HG02943 (cell line): ENCODE data around the gene LRRC17.

ENCODE experiments used
- ATAC-seq: cut with Tn5 transposase; IDR thresholded peaks from one replicate; pipeline ENCODE4 v1.9.1; 2021; ENCODE audit warnings: mild to moderate bottlenecking, low read depth, moderate library complexity; ENCODE audit not compliant: unreplicated experiment

Gene LRRC17, protein sequence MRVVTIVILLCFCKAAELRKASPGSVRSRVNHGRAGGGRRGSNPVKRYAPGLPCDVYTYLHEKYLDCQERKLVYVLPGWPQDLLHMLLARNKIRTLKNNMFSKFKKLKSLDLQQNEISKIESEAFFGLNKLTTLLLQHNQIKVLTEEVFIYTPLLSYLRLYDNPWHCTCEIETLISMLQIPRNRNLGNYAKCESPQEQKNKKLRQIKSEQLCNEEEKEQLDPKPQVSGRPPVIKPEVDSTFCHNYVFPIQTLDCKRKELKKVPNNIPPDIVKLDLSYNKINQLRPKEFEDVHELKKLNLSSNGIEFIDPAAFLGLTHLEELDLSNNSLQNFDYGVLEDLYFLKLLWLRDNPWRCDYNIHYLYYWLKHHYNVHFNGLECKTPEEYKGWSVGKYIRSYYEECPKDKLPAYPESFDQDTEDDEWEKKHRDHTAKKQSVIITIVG

DNA sequence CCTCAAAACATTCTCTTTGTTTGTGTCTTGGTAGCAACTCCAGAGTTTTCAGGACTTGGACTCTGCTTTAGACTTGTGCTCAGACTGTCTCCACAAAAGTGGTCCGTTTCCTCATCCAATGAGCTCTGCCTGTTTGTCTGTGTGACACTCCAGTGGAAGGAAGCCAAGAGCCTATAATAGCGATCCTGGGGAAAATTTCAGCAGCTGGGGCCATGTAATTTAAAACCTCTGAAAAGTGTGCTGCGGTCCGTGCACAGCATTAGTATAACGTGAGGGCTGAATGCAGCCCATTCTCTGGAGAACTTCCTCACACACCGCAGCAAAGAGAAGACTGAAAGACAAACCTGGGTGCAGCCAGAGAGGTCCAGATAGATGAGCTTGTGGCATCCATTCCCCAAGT lies at the start of gene LRRC17:
LRRC17 (plus strand) TSS at position 259 of the 400 bp plus-strand sequence. CDS start 20,914 bp downstream, outside the sequence.
- no peak for ATAC-seq

DNA sequence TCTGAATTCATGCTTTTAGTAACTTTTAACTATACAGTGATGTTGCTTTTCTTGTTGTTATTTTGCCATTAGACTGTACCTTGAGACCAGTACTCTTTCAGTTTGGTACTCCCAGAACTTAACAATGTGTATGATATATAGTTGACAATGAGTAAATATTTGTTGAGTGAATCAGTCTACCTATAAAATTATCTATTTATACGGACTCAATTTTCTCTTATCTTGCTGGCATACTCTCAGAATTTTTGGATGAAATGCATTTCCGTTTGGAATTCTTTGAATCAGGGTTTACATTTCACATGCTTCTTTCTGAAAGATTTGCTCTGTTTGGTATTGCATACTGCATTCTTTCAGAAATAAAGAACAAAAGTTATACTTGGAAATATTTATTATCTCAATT lies 47.8 kb upstream of the LRRC17 start:
- no peak for ATAC-seq

DNA sequence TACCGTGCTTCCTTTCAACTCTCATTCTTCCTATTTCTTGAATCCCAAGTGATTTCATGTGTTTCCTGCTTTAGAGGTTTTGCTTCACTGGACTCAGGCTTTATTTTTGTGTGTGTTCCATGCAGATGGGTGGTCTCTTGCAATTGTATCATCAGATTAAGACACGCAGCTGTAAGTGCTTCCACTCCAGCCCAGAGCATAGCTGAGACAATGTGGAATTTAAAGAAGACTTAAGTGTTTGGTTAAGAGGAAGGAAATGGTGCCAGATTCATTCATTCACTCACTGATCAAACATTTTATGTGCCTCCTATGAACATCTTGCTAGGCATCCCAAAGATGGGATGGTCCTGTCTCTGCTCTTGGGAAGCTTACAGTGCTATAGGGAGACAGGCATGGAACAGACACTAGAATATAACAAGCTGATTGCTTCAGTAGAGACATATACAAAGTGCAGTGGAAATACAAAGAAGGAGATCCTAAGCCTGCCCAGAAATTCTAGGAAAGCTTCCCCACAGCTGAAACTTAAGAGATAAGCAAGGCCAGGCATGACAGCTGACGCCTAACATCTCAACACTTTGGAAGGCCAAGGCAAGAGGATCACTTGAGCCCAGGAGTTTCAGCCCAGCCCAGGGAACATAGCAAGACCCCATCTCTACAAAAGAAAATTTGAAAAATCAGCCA lies 46.1 kb upstream of the LRRC17 start:
- no peak for ATAC-seq

DNA sequence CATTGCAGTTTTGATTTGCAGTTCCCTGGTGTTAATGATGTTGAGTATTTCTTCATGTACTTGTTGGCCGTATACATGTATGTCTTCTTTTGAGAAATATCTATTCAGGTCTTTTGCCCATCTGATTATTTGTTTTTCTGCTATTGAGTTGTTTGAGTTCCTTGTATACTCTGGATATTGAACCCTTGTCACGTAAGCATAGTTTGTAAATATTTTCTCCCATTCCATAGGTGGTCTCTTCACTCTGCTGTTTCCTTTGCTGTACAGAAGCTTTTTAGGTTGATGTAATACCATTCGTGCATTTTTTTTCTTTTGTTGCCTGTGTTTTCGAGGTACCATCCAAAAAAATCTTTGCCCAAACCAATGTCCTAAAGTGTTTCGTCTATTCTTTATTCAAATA lies 43.6 kb upstream of the LRRC17 start:
- ATAC-seq, result no peak

DNA sequence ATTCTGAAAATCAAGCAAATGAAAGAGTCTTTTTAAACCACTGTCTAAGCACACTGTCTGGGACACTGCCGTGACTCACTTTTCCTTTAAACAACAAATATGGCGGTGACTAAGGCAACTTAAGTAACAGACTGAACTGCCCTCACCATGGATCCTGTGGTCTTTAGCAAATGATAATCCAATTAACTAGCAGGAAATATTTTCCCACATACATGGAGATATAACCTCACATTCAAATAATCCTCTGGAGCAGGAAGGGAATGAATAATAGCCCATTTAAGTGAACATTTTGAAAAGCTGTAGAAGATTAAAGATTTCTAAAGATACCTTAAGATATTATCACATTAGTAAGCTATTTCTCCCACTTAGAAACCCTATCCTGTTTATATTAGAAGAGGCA lies 40.3 kb upstream of the LRRC17 start:
- no peak for ATAC-seq

DNA sequence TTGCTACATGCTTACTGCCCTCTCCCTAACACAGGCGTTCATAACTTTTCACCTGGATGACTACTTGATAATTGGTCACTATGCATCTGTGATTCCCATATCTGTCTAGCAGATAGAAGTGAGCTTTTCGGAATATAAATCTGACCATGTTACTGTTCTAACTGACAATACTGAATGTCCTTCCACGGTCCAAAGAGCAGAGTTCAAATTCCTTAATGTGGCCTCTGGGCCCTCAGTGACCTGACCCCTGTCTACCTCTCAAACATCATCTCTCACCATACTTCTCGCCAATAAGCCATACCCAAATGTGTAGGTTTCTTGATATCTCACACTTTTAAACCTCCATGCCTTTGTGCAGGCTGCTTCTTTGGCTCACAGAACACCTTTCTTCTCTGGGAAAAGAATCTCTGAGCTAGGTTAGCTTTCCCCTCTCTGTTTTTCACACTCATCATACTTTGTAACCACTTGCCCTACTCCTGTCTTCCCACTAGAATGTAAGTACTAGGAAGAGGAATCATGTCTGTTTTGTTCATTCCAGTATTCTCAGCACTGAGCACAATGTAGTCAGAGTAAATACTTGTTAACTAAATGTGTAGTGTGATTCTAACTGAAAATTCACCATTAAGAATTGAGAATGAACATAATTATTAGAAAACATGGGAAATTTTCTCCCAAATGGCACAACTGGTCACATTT lies 39.2 kb upstream of the LRRC17 start:
- peak; percentile 38 for ATAC-seq

DNA sequence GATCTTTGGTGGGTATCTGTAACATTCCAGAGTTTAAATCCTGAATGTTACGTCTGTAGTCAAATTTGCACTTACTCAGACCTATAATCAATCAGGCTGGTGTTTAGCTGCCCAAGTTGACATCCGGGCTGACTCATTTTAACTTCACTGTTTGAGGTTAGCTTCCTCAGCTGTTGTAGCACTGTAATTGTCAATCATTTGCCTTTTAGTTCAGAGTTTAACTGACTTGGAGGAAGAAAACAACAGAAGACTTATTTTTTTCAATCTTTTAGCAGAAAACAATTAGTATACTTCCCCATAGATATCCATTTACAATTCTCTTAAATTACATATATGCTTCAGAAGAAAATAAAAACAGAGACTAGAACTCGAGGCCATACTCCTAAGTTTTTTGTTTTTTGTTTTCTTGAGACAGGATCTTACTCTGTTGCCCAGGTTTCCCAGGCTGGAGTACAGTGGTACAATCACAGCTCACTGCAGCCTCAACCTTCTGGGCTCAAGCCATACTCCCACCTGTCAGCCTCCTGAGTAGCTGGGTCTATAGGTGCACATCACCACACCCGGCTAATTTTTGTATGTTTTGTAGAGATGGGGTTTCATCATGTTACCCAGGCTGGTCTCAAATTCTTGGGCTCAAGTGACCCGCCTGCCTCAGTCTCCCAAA lies 38.5 kb upstream of the LRRC17 start:
- peak; percentile 98 for ATAC-seq

DNA sequence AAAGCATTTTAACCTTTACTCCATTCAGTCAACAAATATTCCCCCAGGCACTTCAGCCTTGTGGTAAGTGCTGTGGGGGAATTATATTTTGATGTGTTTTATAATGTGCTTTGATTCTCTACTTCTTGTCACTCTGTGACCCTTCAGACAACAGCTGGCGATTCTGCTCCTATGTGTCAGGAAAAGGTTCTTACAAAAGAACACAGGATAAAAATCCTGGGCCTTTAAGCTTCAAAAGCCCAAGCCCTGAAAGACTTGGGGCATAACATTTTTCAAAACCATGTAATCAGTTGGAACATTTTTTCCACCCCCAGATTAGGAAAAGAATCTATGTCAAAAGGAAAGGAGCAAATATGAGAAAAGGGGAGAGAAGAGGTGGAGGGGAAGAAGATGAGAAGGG lies 37.8 kb upstream of the LRRC17 start:
- ATAC-seq, result no peak

DNA sequence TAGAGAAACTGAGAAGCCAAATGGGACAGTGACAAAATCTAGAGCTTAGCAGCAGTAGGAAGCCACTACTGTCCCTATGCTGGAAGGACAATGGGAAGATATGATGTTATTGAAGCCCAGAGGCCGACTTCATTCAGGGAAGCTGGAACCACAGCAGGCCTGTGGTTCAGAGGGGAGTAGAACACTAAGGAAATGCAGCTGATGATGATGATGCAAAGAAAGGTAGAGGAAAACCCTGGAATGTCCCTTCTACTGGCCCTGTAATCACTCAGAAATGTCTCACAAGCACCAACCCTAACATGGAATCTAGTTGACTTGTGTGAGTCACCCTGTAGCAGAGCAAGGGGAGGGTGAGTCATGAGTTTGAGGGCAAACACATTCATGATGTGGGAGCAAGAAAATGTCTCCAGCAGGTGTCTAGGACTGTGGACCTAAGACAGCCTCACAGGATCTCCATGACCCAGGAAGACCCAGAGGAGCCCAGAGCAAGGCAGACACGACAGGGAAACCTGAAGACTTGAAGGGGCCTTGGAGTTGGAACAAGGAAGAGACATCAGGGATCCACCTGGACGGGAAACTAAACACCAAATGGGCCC lies 37.0 kb upstream of the LRRC17 start:
- no peak for ATAC-seq

DNA sequence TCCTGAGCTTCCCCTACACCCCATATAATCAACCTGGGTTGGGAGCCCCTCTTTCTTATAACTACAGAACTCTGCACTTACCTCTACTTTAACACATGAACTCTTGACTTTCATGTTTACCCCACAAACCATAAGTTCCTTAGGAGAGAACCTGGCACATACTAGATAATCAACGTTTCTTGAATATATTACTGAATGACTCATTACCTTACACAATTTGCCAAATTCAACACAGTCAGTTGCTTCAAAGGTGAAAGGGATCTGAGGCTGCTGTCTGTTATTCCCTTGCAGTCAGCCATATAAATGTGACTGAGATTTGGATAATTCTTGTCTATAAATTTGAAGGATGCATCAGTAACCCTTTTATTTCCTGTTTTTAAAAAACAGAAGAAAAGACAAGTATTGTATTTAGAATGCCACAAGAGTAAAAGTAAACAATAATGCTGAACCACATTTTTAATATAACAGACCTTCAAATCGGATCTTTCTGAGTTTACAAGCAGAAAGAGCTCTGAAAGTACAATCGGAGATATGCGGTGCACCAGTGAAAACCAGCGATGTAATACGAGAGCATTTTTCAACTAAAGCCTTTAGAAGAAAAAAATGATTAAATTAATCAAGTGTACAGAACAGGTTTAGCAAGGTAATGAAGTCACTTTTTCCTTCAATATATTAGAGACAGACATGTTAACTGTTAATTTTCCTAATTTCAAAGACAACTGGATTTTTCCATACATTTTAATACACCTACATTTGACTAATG lies 29.5 kb upstream of the LRRC17 start:
- no peak for ATAC-seq

DNA sequence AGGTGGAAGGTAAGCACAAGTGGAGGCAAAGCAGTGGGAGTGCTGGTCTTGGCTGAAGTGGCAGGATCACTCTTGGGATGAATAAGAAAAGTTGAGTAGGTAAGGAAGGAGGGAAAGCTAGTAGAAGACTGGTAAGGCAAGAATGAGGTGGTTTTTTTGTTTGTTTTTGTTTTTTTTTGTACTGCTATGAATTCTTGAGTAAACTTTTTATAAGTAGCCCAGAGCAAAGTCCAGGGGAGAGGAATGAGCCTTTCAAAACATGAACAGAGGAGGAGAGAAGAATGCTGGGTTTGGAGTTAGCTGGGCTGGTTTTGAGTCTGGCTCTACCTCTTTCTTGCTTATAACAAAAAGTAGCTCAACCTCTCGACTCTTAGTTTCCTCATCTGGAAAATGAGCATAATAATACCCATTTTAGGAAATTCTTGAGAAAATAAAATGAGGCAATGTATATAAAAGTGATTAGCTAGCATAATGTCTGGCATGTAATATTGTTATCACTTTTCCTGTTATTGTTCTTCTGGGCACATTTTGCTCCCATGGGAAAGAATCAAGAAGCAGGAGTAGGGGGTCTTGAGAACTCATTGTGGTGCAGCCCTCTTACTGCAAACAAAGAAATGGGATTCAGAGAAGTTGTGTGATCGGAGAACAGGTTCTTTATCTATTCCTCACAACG lies 24.1 kb upstream of the LRRC17 start:
- no peak for ATAC-seq

DNA sequence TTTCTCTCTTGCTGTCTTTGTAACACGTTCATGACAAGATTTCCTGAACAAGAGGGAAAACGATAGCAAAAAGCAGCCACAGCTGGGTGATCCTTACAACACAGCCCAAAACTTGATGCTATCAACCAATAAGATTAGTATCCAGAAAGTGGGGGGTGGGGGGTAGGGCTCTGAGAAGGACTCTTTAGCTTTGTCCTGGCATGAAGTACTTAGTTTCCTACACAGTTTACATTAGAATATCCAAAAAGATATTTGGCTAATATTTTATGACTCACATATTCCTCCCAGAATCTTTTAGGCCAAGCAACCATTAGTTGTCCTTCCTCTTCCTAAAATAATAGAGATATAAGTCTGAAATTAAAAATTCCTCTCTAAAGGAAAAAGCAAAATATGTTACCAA lies 22.9 kb upstream of the LRRC17 start:
- no peak for ATAC-seq

DNA sequence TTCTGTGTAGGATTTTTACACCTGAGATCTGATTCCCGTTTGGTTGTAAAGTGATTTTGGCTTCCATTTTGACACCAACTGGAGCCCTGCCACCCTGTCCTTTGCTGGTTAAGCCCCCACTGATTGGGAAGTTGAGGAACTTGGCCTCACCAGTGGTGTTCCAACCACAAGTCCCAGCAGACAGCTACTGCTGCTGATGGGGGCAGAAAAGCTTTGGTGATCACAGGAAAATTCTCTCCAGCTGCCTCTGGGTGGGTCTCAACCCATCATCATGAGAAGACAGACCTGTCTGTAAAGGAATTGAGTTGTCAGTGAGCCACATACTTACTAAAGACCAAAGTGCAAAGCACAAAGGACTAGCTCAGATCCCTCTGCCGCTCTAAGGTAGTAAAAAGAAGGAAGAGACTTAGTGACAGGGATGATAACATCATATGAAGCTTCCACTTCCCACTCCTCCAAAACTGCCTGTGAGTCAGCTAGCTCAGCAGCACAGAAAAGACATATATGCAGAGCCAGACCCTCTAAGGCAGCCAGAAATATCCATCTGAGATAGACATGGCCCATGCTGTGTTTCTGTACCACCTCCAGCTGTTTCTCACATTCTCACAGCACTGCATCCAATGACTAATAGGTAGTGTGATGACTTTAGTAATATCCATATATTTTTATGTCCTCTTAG lies 22.4 kb upstream of the LRRC17 start:
- ATAC-seq, result no peak

DNA sequence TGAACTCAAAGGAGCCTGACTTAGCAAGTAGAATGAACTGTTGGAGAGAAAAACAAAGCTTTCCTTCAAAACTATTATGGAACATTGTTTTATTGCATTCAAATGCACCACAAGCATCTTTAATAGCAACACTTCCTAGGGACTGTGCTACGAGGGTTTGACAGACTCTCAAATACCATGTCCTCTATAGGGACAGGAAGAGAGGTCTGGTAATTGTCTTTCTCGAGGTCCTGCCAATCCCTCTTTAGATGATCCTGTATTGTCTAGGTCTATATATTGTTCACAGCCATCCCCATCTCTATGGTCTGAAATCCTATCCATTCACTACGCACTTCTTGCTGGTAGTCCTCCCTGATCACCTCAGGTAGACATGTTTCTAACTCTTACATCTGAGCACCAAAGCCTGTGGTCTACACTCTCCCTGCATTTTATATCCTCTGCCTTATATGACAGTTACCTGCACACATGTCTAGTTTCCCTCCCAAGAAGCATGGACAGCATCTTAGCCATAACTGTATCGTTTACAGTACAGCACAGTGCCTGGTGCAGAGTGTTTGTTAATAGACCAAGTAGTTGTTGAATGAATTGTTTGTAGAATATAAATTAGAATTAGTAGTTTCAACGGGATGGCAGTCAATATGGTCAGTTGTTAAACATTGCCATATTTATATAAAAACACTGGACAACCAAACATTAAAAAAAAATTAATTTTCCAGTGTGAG lies 21.7 kb upstream of the LRRC17 start:
- ATAC-seq, result no peak

DNA sequence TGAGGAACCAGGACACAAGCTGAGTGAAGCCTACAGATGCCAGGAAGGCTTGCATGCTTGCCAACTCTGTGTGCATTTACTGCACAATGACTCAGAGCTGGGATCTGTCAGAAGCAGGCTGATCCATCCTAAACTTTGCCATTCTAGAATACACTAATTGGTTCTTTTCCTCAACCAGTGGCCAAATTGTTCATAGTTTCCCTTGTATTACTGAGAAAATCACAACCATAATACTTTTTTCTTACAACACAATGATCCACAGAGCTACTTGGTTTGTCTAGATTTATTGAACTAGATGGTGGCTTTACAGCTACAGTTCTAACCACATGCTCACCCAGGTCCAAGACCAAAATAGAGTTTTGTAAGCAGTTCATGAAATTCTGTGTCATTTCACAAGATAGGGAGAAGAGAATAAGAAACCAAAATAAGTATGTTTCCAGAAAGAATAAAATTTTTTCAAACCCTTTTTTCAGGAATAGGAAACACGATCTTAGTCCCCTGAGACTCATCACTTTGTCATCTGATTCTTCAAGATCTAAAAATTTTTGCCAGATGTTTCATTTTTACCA lies 21.0 kb upstream of the LRRC17 start:
- no peak for ATAC-seq

DNA sequence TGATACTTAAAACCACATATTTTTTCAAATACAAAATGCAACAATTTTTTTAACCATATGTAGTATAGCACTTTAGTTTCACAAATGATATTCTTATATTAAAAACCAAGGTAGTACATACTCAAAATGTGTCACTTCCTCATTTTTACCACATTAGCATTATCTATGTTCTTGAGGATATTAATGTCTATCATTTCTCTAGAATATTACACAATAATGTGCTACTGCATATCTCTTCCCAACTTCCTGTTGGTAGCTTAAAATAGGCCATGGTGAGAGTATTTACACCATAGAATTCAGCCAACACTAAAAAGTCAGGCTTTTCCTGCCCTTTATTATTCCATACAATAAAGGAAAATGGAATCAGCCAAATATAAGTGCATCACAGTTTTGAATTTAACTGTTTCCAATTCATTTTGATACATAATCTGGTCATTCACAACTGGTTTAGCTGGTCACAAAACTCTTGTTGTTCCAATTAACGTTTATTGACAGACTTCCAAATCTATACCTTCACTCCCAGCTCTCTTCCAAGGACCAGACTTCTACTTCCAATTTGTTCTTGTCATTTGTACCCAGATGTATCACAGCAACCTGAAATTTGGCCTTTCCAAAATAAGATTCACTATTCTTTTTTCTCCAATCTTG lies 20.0 kb upstream of the LRRC17 start:
- ATAC-seq, result no peak

DNA sequence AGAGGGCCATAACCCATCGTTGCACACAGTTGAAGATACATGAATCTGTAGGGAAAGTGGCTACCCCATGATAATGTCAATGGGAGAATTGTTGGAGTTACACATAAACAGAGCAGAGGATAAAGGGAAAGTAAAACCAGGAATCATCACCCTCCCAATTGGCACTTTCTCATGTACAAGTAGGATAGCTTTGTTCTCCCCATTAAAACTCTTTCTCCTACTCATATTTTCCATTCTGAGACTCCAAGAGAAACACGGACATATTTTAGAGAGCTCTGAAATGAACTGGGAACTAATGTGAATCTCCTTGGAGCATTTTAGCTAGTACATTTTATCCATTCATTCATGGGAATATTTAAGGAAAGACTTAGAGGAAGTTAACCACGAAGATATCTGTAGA lies 17.2 kb upstream of the LRRC17 start:
- no peak for ATAC-seq
